Uterus (tissue), 4 donors: Measurements from ENCODE around the gene GET3. TPM values are rescaled to one million over a fixed set of nuclear protein-coding genes. Genes with fewer than 3 reads are reported as not detected.

ENCODE experiments used
- DNase-seq, 2 donors: peaks; one replicate each; pipeline ENCODE4 v3.0.0-alpha.2; 2019 to 2020
- H3K27ac ChIP-seq, 2 donors: fragments of 200-600 bp; sonication (generic); 1 replicate in 1 of 2; 2 replicates in 1 of 2; pipeline ENCODE4 v1.5.1; 2016 to 2018
- H3K27me3 ChIP-seq, 2 donors: fragments of 200-600 bp; sonication (generic); one replicate each; pipeline ENCODE4 v1.5.1; 2018 to 2019; ENCODE audit warnings: control low read depth in 1 of 2
- H3K36me3 ChIP-seq, 2 donors: fragments of 200-600 bp; sonication (generic); one replicate each; pipeline ENCODE4 v1.5.1; 2019; ENCODE audit warnings: control low read depth in 1 of 2
- H3K4me1 ChIP-seq, 2 donors: fragments of 200-600 bp; sonication (generic); one replicate each; pipeline ENCODE4 v1.5.1; 2018 to 2019; ENCODE audit warnings: control low read depth in 1 of 2
- H3K4me3 ChIP-seq, 2 donors: fragments of 200-600 bp; sonication (generic); 1 replicate in 1 of 2; 2 replicates in 1 of 2; pipeline ENCODE4 v1.5.1; 2018 to 2019; ENCODE audit warnings: mild to moderate bottlenecking in 1 of 2
- H3K9me3 ChIP-seq, 2 donors: fragments of 200-600 bp; sonication (generic); one replicate each; pipeline ENCODE4 v1.5.1; 2019; ENCODE audit warnings: control low read depth in 1 of 2
- POLR2A ChIP-seq, 2 donors: fragments of 450-650 bp; IDR thresholded peaks; one replicate each; pipeline ENCODE4 v1.6.1; 2016; ENCODE audit warnings: antibody characterized with exemption in 2 of 2, mild to moderate bottlenecking in 1 of 2, moderate library complexity in 1 of 2
- intact Hi-C: fragments of 100-400 bp; cut with DNase I; formaldehyde crosslinking; loops from one replicate; pipeline ENCODE4 v1.15.1; 2023; ENCODE audit warnings: low total_unique reads
- total RNA-seq, 4 donors: library from RNA; depleted of rRNA in 3 of 4; stranded (reverse); fragments of >200 nt in 3 of 4; gene quantifications; one replicate each; pipeline versions ENCODE4 v1.1.0 to v1.2.4, GENCODE V29; 2014 to 2023
- TF ChIP-seq, protein P1 (sequence below), 4 experiments: fragments of 200-600 bp in 2 of 4; fragments of 450-650 bp in 2 of 4; sonication (generic) in 2 of 4; IDR thresholded peaks; one replicate each; pipeline ENCODE4 v1.5.1; 2016 to 2019; ENCODE audit warnings: antibody characterized with exemption in 4 of 4, mild to moderate bottlenecking in 2 of 4, moderate library complexity in 1 of 4
- donor health status: DM: yes; HTN: yes; CAD: no.

Gene GET3
- total RNA-seq, 4 donors from 2014 or later: 15.4 to 57.4 (median 36.4) TPM

DNA sequence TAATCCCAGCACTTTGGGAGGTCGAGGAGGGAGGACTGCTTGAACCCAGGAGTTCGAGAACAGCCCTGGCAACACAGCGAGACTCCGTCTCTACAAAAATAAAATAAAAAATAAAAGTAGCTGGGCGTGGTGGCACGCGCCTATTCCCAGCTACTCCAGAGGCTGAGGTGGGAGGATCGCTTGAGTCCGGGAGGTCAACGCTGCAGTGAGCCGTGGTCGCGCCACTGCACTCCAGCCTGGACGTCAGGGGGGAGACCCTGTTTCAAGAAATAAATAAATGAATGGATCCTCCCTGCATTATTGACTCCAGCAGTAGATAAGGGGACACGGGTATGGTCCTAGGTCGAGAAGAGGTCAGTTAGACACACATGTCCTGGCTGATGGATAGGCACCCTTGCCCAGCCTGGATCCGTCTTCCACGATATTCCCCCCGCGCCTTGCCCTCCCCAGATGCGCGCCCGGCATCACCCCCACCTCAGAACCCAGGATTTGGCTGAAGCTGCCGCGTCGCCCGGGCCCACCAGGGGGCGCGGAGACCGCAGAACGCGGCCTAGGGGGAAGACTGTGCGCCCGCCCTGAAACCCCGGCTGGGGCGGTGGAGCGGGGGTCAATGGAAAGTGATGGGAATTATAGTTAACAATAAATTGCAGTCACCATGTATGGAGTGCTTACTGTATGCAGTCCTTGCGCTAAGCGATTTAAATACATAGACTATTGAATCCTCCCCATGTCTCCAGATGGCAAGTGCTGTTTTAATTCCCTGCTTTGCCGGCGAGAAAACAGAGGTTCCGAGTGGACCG is 40.1 kb downstream of the GET3 start:
- intact Hi-C loops: loop anchor here (2.0 kb wide), 1 partner anchor 15 kb away; no protein-coding TSS in a partner anchor
- H3K27me3 ChIP-seq: no peaks in the 10 kb centered on the region
- TF ChIP-seq POLR2A (IDR thresholded peaks at IDR 0.05): peak in 1 of 2 donors; percentile 38
- TF ChIP-seq, protein P1, sequence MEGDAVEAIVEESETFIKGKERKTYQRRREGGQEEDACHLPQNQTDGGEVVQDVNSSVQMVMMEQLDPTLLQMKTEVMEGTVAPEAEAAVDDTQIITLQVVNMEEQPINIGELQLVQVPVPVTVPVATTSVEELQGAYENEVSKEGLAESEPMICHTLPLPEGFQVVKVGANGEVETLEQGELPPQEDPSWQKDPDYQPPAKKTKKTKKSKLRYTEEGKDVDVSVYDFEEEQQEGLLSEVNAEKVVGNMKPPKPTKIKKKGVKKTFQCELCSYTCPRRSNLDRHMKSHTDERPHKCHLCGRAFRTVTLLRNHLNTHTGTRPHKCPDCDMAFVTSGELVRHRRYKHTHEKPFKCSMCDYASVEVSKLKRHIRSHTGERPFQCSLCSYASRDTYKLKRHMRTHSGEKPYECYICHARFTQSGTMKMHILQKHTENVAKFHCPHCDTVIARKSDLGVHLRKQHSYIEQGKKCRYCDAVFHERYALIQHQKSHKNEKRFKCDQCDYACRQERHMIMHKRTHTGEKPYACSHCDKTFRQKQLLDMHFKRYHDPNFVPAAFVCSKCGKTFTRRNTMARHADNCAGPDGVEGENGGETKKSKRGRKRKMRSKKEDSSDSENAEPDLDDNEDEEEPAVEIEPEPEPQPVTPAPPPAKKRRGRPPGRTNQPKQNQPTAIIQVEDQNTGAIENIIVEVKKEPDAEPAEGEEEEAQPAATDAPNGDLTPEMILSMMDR (IDR thresholded peaks at IDR 0.05): peak; percentile 96 to 98 (median 97)
- no peaks in the 10 kb centered on the region for H3K9me3 ChIP-seq
- H3K4me1 ChIP-seq: peaks cover 0 to 11% of the 10 kb centered on the region in 2 donors
- no peaks in the 10 kb centered on the region for H3K36me3 ChIP-seq
- peak; percentile 75 to 83 for DNase-seq
- peak overlapping the region; percentile 88 to 89 for H3K27ac ChIP-seq
- H3K4me3 ChIP-seq: peak overlapping the region; percentile 43 to 48

DNA sequence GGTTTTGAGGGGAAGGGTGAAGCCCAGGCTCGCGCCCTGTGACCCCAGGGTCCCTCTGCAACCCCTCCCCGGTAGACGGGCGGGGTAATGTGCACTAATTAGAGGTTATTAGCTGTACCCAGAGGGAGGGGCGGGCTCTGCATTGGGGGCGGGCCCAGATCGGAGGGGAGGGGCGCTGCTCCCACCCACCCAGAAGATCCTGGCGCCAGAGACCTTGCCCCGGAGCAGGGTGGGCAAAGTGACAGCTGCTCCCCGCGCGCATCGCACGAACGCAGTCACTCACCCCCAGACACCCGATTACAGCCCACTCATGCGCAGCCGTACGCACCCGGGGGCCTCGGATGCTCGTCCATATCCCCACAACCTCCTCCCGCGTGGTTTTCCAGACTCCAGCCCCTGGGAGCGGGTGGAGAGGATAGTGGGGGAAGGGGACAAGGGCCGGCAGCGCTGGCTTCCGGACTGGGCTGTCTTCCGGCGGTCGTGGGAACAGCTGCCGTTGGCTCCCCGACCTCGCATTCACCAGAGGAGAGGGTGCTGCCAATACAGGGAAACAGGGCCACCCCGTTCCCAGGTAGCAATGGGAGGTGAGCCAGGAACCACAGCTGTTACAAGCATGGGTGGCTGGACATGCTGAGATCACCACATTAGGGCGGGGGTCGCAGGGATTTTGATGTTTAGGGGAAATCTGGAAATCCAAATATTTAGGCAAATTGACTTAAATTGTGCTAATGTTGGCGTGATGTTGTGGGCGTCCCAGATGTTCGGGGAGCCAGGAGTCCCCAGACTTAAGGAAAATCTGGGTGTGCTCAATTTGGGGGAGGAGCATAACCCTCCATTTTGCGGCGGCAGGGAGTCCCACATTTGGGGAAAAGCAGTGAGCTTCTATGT is 41.0 kb downstream of the GET3 start:
- peak in 1 of 2 donors; percentile 31 for TF ChIP-seq POLR2A (IDR thresholded peaks at IDR 0.05)
- TF ChIP-seq, protein P1 (IDR thresholded peaks at IDR 0.05): no peak
- H3K27ac ChIP-seq: peak overlapping the region; percentile 88 to 89
- H3K4me3 ChIP-seq: peak overlapping the region; percentile 43 to 48
- no peaks in the 10 kb centered on the region for H3K27me3 ChIP-seq
- peaks cover 0 to 12% of the 10 kb centered on the region in 2 donors for H3K4me1 ChIP-seq
- H3K36me3 ChIP-seq: no peaks in the 10 kb centered on the region
- intact Hi-C loops: no loop called here
- no peaks in the 10 kb centered on the region for H3K9me3 ChIP-seq
- DNase-seq: peak; percentile 72 to 76

DNA sequence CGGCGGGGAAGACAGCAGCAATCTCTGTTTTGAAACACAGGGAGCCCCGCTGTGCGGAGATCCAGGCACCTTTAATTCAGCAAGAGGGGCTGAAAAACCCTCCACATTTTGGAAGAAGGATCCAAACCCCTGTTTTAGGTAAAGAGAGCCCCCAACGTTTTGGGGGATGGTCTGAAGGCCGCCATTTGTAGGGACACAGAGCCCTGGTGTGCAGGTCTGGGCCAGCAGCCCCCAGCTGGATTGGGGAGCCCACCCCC is 41.5 kb downstream of the GET3 start:
- H3K27ac ChIP-seq: peak overlapping the region; percentile 88 to 89
- peak overlapping the region; percentile 43 to 48 for H3K4me3 ChIP-seq
- no peaks in the 10 kb centered on the region for H3K36me3 ChIP-seq
- no peaks in the 10 kb centered on the region for H3K9me3 ChIP-seq
- DNase-seq: no peak
- peaks cover 0 to 18% of the 10 kb centered on the region in 2 donors for H3K4me1 ChIP-seq
- peak in 1 of 2 donors; percentile 6 for TF ChIP-seq POLR2A (IDR thresholded peaks at IDR 0.05)
- TF ChIP-seq, protein P1 (IDR thresholded peaks at IDR 0.05): no peak
- intact Hi-C loops: no loop called here
- no peaks in the 10 kb centered on the region for H3K27me3 ChIP-seq

DNA sequence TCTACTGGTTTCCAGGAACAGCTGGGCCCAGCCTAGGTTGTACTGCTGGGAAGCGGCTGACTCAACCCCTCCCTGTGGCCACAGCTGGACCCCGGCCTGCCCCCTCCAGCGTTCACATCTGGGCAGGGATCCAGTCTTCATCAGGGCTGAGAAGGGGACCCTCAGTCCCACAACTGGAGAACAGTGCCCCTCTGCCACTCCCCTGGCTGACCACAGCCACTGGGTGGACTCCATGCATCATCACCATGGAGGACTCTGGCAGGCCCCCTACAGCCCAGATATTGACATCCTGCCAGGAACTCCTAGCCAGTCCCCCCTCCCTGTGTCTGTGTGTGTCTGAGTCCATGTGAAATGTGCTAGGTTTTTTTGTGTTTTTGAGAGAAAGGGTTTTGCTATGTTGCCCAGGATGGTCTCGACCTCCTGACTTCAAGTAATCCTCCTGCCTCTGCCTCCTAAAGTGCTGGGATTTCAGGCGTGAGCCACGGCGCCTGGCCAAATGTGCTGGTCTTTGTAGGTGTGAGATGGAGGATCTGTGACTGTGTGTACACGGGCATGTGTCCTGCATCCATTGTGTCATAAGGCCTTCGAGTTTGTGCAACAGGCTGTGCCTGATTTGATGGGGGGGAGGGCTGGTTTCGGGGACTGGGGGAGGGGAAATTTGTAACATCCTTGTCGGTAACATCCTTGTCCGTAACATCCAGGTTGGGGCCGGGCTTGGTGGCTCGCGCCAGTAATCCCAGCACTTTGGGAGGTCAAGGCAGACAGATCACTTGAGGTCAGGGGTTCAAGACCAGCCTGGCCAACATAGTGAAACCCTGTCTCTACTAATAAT is 42.1 kb downstream of the GET3 start:
- H3K27ac ChIP-seq: peak overlapping the region; percentile 88 to 89
- H3K4me1 ChIP-seq: peaks cover 0 to 19% of the 10 kb centered on the region in 2 donors
- TF ChIP-seq, protein P1 (IDR thresholded peaks at IDR 0.05): no peak
- peak in 1 of 2 donors; percentile 9 for TF ChIP-seq POLR2A (IDR thresholded peaks at IDR 0.05)

More for the DNA sequence above, 42.1 kb downstream of the GET3 start:
- peak; percentile 69 to 75 for DNase-seq
- intact Hi-C loops: no loop called here
- no peaks in the 10 kb centered on the region for H3K27me3 ChIP-seq
- no peaks in the 10 kb centered on the region for H3K36me3 ChIP-seq
- H3K9me3 ChIP-seq: no peaks in the 10 kb centered on the region
- H3K4me3 ChIP-seq: peak overlapping the region in 1 of 2 donors; percentile 48
